Measurements from ENCODE around the gene KLF1.
"Not testable (repeated sequence)": the region's sequence is repeated elsewhere in the genome, so short reads cannot be mapped to it uniquely, and the experiment has no call there.

The KLF1 gene

DNA sequence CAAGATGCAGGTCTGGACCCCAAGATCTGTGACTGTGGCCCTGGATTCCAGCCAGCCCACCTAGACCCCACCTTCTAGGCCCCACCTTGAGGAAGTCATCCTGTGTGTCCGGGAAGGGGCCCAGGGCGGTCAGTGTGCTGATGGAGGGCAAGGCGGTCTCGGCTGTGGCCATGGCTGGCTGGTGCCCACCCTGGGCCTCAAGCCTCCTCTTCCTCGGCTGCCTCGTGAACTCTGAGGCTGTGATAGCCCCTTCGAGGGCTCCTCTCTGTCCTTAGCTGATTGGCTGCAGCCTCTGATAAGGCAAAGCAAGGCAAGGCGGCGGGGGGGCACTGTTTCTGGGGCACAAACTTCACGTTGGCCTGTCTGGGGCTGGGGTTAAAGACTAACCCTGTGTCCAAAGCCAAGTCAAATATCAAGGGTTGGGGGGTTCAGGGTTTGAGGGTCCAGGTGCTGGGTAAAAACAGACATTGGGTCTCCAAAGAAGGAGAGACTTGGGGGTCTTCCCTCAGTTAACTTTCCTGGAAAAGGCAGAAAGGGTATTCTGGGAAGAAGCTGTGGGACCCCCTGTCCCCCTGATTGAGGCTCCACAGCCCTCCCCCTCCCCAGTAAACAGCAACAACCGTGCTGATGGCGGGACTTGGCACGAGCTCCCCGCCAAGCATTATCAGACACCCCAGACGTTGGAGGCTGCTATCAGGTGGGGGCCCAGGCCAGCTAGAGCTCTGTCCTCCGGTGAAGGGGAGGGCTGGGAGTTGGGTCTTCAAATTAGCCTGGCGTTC lies at the start of gene KLF1:
Gene KLF1, minus strand, starts transcription at position 233 of the 779 bp plus-strand sequence. Its CDS starts 61 bp downstream, at position 172.
- no peak for DNase-seq
- in situ Hi-C loops (cut with MboI; ENCODE audit: low pct_unique_long_range_greater_than_20kb, low sequenced_read_pairs): no loop called here

DNA sequence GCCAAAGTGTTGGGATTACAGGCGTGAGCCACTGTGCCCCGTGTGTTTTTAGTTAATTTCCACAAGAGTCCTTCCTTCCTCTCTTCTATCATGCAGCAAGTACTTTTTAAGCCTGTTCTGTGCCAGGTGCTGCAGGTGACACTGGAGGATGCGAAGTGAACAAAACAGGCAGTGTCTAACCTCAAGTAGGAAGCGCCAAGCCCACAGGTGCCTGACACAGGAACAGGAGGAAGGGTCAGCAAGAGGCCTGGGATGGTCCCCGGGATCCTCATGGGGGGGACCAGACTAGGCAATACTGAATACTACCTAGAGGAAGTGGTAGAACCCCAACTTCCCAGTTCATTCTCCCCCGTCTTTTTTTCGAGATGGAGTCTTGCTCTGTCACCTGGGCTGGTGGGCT lies 49.6 kb upstream of the KLF1 start:
- peak; percentile 58 for DNase-seq
- in situ Hi-C loops (cut with MboI; ENCODE audit: low pct_unique_long_range_greater_than_20kb, low sequenced_read_pairs): no loop called here

DNA sequence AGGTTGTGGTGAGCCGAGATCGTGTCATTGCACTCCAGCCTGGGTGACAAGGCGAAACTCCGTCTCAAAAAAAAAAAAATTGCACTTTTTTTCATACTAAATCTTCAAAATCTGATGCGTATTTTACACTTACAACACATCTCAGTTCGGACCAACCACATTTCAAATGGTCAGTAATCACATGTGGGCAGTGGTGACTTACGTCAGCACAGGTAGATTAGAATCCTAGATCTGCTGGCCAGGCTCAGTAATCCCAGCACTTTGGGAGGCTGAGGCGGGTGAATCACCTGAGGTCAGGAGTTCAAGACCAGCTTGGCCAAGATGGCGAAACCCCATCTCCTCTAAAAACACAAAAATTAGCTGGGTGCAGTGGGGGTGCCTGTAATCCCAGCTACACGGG lies 48.1 kb upstream of the KLF1 start:
- in situ Hi-C loops (cut with MboI; ENCODE audit: low pct_unique_long_range_greater_than_20kb, low sequenced_read_pairs): no loop called here
- DNase-seq: no peak

DNA sequence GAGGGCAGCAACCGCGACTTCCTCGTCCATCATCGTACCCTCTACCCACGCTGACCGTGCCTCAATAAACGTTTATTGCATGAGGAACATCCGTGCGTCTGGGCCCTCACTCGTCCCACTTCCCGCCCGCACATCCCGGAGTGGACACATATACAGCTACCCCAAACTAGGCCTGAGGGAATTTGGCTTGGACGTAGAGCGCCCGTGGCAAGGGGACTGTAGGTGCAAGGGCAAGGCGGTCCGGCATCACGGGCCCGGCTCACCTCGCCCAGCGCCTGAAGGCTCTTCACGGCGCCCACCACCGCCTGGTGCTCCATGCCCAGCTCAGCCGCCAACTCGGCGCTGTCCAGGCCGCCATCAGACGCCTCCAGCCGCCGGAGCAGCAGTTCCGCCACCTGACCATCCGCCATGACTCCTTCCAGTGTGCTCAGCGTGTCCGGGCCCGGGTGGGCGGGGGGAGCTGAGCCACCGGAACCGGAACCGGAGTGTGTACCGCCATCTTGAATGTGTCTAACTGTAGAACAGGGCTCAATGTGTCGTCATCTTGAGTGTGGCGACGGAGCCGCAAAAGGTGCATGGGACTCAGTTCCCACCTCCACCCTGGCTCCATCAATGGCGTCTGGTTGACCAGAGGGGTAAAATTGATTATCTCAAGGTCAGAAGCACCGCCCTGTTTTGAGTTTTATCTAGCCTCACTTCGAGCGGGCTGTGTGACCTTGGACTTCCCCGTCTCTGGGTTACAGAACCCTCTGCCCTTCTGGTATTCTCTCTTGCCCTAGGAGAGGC lies 46.5 kb upstream of the KLF1 start, which contains the start of gene FARSA:
Gene FARSA, minus strand, starts transcription at position 425 of the 786 bp plus-strand sequence. Its CDS starts 15 bp downstream, at position 410.
- DNase-seq: peak; percentile 90
- in situ Hi-C loops (cut with MboI; ENCODE audit: low pct_unique_long_range_greater_than_20kb, low sequenced_read_pairs): no loop called here

DNA sequence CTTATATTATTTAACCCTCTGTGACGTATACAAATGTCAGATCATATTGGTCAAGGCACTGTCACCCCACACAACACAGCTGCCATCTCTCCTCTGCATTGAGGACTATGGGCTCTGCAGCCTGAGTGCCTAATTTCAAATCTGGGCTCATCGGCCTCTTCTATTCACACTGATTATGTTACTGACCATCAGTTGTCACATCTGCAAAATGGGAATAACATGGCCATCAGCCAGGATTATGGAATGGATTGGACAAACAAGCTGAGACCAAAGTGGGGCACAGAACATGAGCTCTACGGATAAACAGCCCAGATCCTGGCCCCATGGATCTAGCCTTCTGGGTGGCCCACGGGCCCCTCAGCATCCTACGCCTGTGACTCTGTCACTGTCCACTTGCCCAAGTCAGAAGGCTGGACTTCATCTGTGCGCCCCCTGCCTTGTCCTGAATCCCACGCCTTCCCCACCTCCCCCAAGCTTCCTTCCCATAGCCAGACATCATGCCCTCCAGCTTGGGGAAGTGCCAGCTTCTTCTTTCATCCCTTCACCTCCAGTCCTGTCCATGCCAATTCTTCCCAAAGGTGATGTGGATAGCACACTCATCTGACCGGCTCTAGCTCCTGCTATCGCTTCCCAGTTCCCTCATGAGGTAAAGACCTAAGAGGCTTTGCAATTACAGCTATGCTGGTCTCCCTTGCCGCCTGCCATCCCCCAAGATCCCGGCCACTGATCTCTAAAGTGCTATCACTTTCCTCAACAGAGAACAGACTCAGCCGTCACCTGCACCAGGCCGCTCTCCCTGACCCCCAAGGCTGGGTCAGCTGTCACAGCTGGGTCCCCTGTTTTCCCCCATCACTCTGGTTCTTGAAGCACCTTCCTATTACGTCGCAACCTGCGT lies 45.6 kb upstream of the KLF1 start:
- DNase-seq: no peak
- in situ Hi-C loops (cut with MboI; ENCODE audit: low pct_unique_long_range_greater_than_20kb, low sequenced_read_pairs): no loop called here

DNA sequence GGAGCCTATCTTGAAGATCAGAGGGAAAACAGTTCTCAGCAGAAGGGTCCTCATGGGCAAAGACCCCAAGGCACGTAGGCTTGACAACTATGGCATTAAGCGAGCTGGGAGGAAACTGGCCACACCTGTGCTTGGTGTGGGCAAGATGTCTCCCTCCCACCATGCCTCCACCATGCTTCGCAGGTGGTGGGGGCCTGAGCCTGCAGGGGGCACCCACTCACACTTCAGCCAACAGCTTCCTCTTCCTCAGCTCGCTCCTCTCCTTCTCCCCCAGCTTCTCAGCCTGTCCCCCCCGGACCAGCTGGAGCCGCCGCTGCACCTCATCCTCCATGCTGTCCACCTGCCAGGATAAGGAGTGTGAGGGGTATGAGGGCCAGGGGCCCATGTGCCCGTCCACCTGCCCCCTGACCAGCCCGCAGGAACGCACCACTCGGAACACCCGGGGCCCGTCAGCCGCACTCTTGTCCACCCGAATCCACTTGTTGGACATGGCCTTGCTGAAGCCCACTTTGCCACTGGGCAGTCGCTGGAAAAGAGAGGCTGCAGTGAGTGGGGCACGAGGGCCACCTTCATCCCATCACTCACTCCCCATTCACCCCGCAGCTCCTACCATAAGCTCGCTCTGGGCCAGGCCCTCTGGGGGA lies 43.1 kb upstream of the KLF1 start:
- DNase-seq: peak; percentile 54
- in situ Hi-C loops (cut with MboI; ENCODE audit: low pct_unique_long_range_greater_than_20kb, low sequenced_read_pairs): no loop called here

DNA sequence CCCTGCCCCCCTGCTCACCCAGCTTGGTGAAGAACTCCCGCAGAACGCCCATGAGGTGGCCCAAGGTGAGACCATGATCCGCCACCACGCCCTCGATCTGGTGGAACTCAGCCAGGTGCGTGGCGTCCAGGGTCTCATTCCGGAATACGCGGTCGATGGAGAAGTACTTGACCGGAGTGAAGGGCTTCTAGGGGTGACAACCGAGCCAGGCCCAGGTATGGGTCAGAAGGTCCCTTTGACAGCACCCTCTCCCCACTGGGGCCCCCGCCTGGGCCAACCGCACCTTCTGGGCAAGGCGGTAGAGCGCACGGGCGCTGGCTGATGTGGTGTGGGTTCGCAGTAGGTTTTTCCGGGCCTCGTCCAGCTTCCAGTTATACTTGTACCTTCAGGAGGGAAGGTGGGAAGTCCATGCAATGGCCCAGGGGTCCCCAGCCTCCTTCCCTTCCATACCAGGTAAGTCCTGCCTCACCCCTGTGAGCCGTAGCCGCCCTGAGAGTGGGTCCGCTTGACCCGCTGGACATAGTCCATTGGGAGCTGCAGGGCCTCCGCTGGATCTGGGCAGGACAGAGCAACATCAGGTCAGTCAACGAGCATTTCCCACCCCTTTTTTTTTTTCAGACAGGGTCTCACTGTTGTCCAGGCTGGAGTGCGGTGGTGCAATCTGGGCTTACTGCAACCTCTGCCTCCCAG lies 37.8 kb upstream of the KLF1 start:
- no peak for DNase-seq
- in situ Hi-C loops (cut with MboI; ENCODE audit: low pct_unique_long_range_greater_than_20kb, low sequenced_read_pairs): no loop called here

DNA sequence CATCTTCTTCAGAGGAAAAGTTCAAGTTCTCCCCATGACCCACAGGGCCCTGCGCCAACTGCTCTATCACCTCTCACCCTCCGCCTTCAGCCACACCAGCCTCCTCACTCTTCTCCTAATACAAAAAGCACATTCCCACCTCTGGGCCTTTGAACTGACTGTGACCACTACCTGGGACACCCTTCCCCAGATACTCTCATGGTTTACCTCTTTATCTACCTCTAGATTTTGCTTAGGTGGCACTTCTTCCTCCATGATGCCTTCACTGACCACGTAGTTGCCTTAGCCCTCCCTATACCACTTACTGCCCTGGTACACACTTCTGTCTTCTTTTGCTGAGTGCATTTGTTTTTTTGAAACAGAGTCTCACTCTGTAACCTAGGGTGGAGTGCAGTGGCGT lies 36.0 kb upstream of the KLF1 start:
- no peak for DNase-seq
- in situ Hi-C loops (cut with MboI; ENCODE audit: low pct_unique_long_range_greater_than_20kb, low sequenced_read_pairs): no loop called here

DNA sequence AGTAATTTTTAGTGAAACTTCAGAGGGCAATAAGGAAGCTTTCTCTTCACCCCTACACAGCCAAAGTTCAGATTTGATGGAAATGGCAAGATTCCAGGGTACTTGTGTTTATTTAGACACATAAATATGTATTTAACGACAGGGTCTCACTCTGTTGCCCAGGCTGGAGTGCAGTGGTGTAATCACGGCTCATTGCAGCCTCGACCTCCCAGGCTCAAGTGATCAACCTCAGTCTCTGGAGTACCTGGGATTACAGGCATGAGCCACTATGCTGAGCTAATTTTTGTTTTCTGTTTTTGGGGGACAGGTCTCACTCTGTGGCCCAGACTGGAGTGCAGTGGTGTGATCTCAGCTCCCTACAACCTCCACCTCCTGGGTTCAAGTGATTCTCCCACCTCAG lies 34.0 kb upstream of the KLF1 start:
- in situ Hi-C loops (cut with MboI; ENCODE audit: low pct_unique_long_range_greater_than_20kb, low sequenced_read_pairs): no loop called here
- no peak for DNase-seq

DNA sequence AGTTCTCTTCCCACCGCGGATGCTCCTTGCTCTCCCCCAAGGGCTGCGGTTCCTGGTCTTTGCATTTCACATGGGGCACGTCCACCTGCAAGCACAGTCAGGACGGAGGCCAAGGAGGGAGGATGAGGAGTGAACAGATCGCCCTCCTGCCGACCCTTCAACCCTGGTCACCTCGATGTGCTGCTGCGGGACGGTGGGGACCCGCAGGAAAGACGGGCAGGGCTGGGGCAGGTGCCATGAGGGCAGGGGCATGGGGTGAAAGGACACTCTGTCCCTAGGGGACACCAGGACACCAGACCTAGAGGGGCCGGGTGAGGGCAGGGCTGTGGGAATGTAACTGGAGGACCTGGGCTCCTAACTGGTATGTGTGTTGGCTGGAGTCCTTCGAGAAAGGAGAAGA lies 31.3 kb upstream of the KLF1 start:
- no peak for DNase-seq
- in situ Hi-C loops (cut with MboI; ENCODE audit: low pct_unique_long_range_greater_than_20kb, low sequenced_read_pairs): no loop called here

DNA sequence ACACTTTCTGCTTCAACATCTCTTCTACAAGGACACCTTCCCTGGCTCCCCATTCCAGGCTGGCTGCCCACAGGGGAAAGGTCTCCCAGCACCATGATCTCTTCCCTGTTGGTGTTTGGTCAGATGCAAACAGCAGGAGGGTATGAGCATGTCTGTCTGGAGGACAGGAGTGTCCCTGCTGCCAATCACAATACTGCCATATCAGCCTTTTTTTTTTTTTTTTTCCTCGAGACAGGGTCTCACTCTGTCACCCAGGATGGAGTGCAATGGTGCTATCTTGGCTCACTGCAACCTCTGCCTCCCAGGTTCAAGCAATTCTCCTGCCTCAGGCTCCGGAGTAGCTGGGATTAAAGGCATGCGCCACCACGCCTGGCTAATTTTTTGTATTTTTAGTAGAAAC lies 28.9 kb upstream of the KLF1 start:
- in situ Hi-C loops (cut with MboI; ENCODE audit: low pct_unique_long_range_greater_than_20kb, low sequenced_read_pairs): not testable (repeated sequence)

DNA sequence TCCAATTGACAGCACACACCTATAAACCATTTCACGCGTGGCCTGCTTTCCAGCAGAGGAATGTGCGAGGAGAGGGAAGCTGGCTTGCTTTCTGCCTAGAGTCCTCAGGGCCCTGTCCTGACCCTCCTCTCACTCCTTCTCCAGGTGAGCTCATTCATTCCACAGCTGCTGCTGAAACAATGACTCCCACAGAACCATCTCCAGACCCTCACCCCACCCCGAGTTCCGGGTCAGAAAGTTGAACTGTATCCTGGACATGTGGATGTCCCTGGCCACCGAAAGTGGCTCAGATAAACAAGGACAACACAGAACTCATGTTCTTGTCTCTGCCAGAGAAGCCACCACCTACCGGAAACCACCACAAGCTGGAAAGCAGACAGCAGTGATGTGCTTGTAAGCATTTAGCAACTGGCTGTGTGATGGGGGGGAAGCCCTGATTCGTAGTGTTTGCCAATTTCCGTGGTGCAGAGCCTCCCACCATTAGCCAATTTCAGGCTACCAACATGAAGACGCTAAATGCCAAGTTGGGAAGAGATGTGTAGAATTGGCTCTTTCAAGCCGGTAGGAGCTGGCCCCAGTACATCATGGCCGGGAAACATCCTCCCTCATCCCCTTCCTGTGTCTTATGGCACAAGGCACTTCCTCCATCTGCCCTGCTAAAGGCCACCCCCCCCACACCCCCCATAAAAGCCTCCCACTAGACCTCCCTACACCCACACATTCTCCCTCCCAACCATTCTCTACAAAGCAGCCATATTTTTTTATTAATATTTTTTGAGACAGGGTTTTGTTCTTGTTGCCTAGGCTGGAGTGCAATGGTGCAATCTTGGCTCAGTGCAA lies 27.1 kb upstream of the KLF1 start:
- in situ Hi-C loops (cut with MboI; ENCODE audit: low pct_unique_long_range_greater_than_20kb, low sequenced_read_pairs): no loop called here
- DNase-seq: peak; percentile 93

More for the DNA sequence above, 28.9 kb upstream of the KLF1 start:
- not testable (repeated sequence) for DNase-seq

DNA sequence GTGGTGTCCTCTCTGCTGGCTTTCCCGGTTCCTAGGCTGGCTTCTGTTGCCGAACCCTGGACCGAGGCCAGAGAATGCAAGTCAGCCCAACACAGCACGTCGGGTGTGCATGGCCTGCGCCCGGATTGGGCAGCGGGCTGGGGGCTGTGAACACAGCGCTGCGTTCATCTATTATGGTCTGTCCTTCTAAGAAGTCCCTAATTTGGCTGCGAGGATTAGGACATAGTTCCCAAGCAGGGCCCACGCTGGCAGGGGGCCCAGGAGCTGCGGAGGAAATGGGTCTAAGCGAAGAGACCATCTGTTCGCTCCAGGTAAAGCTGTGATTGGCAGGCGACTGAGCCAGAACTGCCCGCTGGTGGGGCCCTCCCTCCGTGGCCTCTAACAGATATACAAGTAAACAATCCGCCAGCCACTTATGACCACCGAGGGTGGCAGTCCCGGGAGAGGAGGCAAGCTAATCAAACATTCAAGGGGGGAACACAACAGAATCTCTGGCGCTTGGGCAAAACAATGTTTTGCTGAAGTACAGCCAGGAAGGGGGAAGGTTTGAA lies 26.1 kb upstream of the KLF1 start:
- in situ Hi-C loops (cut with MboI; ENCODE audit: low pct_unique_long_range_greater_than_20kb, low sequenced_read_pairs): no loop called here
- DNase-seq: peak; percentile 89

DNA sequence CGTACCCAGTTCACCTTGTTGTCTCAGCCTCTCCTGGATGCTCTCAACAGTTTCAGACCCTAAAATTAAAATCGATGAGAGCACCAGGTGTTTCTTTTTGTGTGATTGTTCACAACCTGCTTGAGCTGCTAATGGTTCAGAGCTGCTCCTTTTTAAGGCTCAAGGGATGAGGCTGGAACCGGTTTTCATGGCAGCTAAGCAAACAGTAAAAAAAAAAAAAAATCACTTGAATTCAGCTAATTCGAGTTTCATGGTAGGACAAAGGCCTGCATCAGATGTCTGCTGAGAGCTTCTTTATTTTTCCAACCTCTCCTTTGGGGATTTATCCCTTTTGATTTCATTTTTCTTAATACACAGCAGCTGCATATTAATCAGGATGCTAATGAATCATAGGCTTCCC lies 25.6 kb upstream of the KLF1 start:
- in situ Hi-C loops (cut with MboI; ENCODE audit: low pct_unique_long_range_greater_than_20kb, low sequenced_read_pairs): no loop called here
- DNase-seq: no peak

DNA sequence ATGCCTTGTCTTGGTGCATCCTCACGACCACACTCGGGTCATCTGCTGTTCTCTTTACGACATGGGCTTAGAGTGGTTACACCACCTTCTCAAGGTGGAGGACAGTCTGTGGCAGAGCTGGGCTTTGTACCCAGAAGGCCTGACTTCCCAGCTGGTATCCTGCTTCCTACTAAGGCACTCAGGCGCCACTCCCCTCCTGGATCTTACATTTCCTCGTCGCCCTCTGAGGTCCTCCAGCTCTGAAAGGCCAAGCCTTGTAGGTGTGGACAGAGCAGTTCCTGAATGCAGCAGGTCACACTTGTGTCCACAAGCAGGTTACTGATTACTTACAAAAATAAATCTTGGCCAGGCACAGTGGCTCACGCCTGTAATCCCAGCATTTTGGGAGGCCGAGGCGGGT lies 20.2 kb upstream of the KLF1 start:
- in situ Hi-C loops (cut with MboI; ENCODE audit: low pct_unique_long_range_greater_than_20kb, low sequenced_read_pairs): no loop called here
- DNase-seq: no peak

DNA sequence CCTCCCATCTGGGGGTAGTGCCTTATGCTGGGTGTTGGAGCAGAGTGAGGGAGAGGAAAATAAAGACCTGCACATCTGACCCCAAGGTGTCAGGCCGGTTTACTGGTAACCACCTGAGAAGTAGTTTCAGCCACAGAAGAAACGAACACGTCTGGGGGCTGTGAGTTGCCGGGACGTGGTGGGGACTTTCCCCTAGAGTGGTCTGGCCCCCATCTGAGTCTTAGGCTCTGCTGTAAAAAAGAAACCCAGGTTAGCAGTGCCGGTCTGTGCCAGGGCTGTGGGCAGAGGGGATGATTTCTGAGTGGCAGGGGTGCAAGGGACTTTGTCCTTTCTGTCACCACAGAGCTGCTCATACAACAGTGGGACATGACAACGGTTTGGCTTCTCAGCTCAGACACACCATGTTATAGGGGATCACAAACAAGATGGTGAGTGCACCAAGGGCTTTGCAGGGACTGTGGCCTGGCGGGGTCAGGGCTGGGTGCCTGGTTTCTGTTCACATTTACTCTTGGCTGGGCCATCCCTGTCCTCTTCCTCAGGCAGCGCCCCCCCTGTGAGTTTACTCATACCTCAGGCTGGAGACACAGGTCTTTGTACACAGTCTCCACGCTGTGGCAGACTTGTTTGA lies 13.0 kb upstream of the KLF1 start:
- no peak for DNase-seq
- in situ Hi-C loops (cut with MboI; ENCODE audit: low pct_unique_long_range_greater_than_20kb, low sequenced_read_pairs): no loop called here

DNA sequence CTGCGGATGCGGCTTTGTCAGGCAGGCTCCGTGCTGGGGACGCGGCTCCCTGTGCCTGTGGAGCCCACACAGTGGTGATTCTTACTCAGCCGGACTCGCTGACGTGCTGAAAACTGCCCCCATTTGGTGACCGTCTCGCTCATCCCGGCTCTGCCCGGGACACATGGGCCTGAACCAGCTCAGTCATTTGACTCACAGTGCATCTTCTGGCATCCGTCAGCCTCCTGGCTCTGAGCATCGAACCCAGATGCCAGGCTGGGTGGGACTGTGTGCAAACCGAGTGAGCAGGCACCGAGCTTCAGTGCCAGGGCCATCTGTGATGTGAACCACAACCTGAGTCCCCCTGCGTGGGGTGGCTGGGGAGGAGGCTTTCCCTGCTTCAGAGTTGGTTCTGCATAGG lies 9.5 kb upstream of the KLF1 start:
- no peak for DNase-seq
- in situ Hi-C loops (cut with MboI; ENCODE audit: low pct_unique_long_range_greater_than_20kb, low sequenced_read_pairs): no loop called here
